Tibial nerve (tissue), 4 donors: Measurements from ENCODE around the gene CAPZA1.

Experiments
- CTCF ChIP-seq, 5 experiments: fragments of 200-600 bp in 3 of 5; fragments of 450-650 bp in 2 of 5; sonication (generic) in 3 of 5; IDR thresholded peaks; one replicate each; pipeline ENCODE4 v1.5.1; 2016 to 2019; ENCODE audit warnings: antibody characterized with exemption in 5 of 5, mild to moderate bottlenecking in 3 of 5, moderate library complexity in 2 of 5
- EP300 ChIP-seq, 2 donors: sonication (generic); formaldehyde crosslinking; IDR thresholded peaks; one replicate each; pipeline ENCODE4 v1.6.1; 2017; ENCODE audit warnings: antibody characterized with exemption in 2 of 2, mild to moderate bottlenecking in 1 of 2
- POLR2A ChIP-seq, 2 donors: fragments of 450-650 bp; IDR thresholded peaks; one replicate each; pipeline ENCODE4 v1.6.1; 2017; ENCODE audit warnings: antibody characterized with exemption in 2 of 2, mild to moderate bottlenecking in 2 of 2, moderate library complexity in 2 of 2

- TF ChIP-seq CTCF (IDR thresholded peaks at IDR 0.05) = no peak
- no peak for TF ChIP-seq POLR2A (IDR thresholded peaks at IDR 0.05)
- TF ChIP-seq EP300 (IDR thresholded peaks at IDR 0.05) = no peak
Observed at GRCh38 chr1:112689842-112690237, 70.2 kb downstream of the CAPZA1 start.
